H1 (cell line): ENCODE results near the gene ZNF747. TPM values are rescaled to one million over a fixed set of nuclear protein-coding genes. Genes with fewer than 3 reads are reported as not detected.
A peak's percentile ranks its signal among the peaks of the same experiment; 100 is the strongest.

Experiments
- ASH2L ChIP-seq: fragments of 200-600, 300-600 bp; sonication (generic); IDR thresholded peaks from one replicate; pipeline ENCODE4 v1.7.1; 2017; ENCODE audit warnings: low read length
- CBX8 ChIP-seq: fragments of 300-800, 300-1000 bp; sonication (generic); IDR thresholded peaks from 2 replicates; pipeline ENCODE4 v1.7.1; 2016; ENCODE audit warnings: low read depth, low read length, borderline replicate concordance
- GABPA ChIP-seq: IDR thresholded peaks from 2 replicates; pipeline ENCODE4 v1.6.1; 2011; ENCODE audit warnings: mild to moderate bottlenecking, low read length, moderate library complexity, borderline replicate concordance; ENCODE audit not compliant: insufficient read depth
- MAFK ChIP-seq: IDR thresholded peaks from 2 replicates; pipeline ENCODE4 v1.6.1; 2012; ENCODE audit warnings: low read depth, mild to moderate bottlenecking, improper control_type of control experiment, low read length
- polyA plus RNA-seq, 7 experiments: library from polyadenylated mRNA; depleted of rRNA in 3 of 7; stranded (reverse) in 5 of 7; unstranded in 2 of 7; fragments of >200 nt in 5 of 7; fragments of 200-250 nt in 2 of 7; gene quantifications; 1 replicate in 5 of 7; 2 replicates in 1 of 7; 4 replicates in 1 of 7; pipeline versions ENCODE4 v1.2.1 to v1.2.3, GENCODE V29; 2011 to 2013; ENCODE audit warnings: missing spikeins in 2 of 7, mixed read lengths in 2 of 7
- total RNA-seq: library from RNA; stranded (reverse); fragmentation: NEBNext Ultra II Directional; extraction: Animal tissue kit (Norgen Biotek cat#: 25700); gene quantifications from 2 replicates; pipeline ENCODE4 v1.2.1, GENCODE V29; 2021
- TF ChIP-seq, protein P1 (sequence below): IDR thresholded peaks from 2 replicates; pipeline ENCODE4 v1.6.1; 2012; ENCODE audit warnings: inconsistent platforms
- TF ChIP-seq, protein P2 (sequence below): fragments of 300-600 bp; sonication (generic); IDR thresholded peaks from 2 replicates; pipeline ENCODE4 v1.7.1; 2012; ENCODE audit warnings: low read length, moderate library complexity, mild to moderate bottlenecking, inconsistent platforms; ENCODE audit not compliant: insufficient replicate concordance
- TF ChIP-seq, protein P3 (sequence below): IDR thresholded peaks from 2 replicates; pipeline ENCODE4 v1.6.1; 2011; ENCODE audit warnings: low read length, improper control_type of control experiment

The ZNF747 gene
- total and polyA plus RNA-seq, 2 of the 8 experiments (the other 6 are each of a cell fraction or from before 2014, with no cell fraction given) = 9.9 to 10.3 TPM

DNA sequence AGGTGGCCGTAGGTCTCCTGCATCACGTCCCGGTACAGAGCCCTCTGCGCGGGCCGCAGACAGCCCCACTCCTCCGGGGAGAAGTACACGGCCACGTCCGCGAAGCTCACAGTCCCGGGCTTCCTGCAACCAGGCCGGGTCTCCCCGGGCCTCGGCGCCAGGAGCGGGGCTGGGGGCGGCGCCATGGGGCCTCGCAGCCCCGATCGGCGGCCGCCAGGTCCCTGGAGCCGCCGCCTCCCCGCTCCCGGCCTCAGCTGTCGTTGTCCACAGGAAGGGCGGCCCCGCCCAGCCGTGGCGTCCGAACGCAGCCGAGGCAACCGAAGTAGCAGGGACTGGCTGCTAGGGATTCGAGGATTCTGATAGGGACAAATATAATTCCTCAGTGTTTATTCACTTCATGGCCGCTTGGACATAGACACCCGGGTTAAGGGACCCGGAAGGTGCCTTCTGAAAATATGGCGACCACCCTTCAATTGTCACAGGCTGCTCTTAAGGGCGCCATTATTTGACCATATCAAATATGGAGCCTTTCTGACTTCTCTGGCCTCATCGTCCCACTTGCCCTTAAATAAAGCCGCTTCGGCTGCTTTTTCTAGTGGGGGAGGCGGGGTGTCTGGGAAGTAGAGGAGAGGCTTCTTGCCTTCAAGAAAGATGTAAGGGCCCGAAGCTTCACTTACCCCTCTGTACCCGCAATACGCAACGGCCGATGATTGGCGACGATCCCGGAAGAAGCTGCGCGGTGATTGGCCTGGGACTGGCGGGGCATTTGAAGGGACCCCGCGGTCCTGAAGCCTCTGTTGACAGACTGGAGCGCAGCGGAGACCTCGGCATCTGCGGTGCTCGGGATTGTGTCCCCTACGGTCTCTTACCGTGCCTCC lies 37.0 kb upstream of the ZNF747 start, which contains the start of gene ZNF688 (continued):
- TF ChIP-seq GABPA (0 out of 2 replicates have a peak, but pooled peaks have one; percentile 36), MAFK (no peak), CBX8 (no peak), ASH2L (peak; percentile 84)
- TF ChIP-seq, protein P1, sequence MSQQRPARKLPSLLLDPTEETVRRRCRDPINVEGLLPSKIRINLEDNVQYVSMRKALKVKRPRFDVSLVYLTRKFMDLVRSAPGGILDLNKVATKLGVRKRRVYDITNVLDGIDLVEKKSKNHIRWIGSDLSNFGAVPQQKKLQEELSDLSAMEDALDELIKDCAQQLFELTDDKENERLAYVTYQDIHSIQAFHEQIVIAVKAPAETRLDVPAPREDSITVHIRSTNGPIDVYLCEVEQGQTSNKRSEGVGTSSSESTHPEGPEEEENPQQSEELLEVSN = no peak; the same call in 1 of the 2 replicates
- TF ChIP-seq, protein P2, sequence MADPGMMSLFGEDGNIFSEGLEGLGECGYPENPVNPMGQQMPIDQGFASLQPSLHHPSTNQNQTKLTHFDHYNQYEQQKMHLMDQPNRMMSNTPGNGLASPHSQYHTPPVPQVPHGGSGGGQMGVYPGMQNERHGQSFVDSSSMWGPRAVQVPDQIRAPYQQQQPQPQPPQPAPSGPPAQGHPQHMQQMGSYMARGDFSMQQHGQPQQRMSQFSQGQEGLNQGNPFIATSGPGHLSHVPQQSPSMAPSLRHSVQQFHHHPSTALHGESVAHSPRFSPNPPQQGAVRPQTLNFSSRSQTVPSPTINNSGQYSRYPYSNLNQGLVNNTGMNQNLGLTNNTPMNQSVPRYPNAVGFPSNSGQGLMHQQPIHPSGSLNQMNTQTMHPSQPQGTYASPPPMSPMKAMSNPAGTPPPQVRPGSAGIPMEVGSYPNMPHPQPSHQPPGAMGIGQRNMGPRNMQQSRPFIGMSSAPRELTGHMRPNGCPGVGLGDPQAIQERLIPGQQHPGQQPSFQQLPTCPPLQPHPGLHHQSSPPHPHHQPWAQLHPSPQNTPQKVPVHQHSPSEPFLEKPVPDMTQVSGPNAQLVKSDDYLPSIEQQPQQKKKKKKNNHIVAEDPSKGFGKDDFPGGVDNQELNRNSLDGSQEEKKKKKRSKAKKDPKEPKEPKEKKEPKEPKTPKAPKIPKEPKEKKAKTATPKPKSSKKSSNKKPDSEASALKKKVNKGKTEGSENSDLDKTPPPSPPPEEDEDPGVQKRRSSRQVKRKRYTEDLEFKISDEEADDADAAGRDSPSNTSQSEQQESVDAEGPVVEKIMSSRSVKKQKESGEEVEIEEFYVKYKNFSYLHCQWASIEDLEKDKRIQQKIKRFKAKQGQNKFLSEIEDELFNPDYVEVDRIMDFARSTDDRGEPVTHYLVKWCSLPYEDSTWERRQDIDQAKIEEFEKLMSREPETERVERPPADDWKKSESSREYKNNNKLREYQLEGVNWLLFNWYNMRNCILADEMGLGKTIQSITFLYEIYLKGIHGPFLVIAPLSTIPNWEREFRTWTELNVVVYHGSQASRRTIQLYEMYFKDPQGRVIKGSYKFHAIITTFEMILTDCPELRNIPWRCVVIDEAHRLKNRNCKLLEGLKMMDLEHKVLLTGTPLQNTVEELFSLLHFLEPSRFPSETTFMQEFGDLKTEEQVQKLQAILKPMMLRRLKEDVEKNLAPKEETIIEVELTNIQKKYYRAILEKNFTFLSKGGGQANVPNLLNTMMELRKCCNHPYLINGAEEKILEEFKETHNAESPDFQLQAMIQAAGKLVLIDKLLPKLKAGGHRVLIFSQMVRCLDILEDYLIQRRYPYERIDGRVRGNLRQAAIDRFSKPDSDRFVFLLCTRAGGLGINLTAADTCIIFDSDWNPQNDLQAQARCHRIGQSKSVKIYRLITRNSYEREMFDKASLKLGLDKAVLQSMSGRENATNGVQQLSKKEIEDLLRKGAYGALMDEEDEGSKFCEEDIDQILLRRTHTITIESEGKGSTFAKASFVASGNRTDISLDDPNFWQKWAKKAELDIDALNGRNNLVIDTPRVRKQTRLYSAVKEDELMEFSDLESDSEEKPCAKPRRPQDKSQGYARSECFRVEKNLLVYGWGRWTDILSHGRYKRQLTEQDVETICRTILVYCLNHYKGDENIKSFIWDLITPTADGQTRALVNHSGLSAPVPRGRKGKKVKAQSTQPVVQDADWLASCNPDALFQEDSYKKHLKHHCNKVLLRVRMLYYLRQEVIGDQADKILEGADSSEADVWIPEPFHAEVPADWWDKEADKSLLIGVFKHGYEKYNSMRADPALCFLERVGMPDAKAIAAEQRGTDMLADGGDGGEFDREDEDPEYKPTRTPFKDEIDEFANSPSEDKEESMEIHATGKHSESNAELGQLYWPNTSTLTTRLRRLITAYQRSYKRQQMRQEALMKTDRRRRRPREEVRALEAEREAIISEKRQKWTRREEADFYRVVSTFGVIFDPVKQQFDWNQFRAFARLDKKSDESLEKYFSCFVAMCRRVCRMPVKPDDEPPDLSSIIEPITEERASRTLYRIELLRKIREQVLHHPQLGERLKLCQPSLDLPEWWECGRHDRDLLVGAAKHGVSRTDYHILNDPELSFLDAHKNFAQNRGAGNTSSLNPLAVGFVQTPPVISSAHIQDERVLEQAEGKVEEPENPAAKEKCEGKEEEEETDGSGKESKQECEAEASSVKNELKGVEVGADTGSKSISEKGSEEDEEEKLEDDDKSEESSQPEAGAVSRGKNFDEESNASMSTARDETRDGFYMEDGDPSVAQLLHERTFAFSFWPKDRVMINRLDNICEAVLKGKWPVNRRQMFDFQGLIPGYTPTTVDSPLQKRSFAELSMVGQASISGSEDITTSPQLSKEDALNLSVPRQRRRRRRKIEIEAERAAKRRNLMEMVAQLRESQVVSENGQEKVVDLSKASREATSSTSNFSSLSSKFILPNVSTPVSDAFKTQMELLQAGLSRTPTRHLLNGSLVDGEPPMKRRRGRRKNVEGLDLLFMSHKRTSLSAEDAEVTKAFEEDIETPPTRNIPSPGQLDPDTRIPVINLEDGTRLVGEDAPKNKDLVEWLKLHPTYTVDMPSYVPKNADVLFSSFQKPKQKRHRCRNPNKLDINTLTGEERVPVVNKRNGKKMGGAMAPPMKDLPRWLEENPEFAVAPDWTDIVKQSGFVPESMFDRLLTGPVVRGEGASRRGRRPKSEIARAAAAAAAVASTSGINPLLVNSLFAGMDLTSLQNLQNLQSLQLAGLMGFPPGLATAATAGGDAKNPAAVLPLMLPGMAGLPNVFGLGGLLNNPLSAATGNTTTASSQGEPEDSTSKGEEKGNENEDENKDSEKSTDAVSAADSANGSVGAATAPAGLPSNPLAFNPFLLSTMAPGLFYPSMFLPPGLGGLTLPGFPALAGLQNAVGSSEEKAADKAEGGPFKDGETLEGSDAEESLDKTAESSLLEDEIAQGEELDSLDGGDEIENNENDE = no peak
- TF ChIP-seq, protein P3, sequence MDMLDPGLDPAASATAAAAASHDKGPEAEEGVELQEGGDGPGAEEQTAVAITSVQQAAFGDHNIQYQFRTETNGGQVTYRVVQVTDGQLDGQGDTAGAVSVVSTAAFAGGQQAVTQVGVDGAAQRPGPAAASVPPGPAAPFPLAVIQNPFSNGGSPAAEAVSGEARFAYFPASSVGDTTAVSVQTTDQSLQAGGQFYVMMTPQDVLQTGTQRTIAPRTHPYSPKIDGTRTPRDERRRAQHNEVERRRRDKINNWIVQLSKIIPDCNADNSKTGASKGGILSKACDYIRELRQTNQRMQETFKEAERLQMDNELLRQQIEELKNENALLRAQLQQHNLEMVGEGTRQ = no peak
